ENCODE data around the gene HINT3.
"Not testable (repeated sequence)": the region's sequence is repeated elsewhere in the genome, so short reads cannot be mapped to it uniquely, and the experiment has no call there.

The HINT3 gene

DNA sequence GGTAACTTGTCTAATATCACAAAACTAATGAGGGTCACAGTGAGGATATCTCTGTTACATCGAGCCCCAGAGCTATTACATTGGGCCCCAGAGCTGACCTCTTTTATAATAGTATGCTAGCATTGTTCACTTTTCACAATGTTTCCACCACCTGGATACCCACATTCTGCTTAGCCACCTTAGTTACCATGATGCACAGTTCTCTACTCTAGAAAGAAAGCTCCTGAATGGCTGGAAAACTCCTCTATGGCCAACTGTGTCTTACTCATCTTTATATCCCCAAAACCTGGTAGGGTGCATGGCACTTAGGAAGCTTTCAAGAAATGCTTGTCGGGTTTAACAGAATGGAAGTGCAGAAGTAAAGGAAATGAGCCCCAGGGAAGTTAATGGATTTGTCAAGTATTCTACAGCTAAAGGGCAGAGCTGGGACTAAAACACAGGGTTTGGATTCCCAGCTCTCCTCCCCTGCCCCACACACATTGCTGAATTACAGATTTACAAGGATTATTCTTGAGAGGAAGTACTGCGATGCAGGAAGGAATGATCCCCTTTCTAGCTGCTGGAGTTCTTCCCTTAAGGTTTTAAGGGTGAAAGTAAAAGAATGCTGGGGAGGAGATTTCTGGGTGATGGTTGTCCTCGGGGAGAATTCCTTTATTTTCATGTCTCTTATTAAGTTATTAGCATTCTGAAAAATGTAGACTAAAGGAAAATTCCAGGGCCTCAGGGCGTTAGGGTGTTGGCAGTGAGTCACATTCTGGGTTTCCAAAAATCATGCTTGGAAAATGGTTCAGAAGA is 16.1 kb upstream of the HINT3 start:
- peak; percentile 29 for DNase-seq (ENCODE audit: low read depth)

DNA sequence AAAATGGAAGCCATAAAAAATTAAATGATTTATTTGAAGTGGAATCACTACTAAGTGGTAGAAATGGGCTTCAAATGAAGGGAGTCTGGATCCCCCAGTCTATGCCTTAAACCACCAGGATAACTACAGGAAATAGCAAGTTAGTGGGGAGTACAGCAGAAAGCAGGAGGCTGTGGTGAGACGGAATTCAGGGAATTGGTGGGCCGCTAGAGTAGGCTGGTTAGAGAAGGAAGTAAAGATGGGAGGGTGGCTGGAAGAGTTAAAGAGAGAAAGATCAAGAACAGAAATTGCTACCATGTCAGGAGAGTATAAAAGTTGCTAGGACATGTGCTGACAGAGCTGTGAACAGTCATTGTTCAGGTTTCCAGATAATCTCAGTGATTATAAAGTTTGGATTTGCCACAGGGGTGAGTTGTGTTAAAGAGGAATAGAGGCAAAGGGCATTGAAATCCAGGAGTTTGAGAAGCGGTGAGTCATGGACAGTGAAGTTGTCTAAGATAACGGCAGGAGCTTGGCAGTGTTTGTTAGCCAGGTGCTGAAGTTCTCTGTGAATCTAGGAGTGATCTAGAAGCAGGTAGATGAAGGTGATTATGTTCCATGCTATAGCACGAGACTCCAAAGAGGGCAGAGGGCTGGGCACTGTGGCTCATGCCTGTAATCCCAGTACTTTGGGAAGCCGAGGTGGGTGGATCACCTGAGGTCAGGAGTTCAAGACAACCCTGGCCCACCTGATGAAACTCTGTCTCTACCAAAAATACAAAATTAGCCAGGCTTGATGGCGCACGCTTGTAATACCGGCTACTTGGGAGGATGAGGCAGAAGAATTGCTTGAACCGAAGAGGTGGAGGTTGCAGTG is 13.7 kb upstream of the HINT3 start:
- DNase-seq (ENCODE audit: low read depth) = no peak

DNA sequence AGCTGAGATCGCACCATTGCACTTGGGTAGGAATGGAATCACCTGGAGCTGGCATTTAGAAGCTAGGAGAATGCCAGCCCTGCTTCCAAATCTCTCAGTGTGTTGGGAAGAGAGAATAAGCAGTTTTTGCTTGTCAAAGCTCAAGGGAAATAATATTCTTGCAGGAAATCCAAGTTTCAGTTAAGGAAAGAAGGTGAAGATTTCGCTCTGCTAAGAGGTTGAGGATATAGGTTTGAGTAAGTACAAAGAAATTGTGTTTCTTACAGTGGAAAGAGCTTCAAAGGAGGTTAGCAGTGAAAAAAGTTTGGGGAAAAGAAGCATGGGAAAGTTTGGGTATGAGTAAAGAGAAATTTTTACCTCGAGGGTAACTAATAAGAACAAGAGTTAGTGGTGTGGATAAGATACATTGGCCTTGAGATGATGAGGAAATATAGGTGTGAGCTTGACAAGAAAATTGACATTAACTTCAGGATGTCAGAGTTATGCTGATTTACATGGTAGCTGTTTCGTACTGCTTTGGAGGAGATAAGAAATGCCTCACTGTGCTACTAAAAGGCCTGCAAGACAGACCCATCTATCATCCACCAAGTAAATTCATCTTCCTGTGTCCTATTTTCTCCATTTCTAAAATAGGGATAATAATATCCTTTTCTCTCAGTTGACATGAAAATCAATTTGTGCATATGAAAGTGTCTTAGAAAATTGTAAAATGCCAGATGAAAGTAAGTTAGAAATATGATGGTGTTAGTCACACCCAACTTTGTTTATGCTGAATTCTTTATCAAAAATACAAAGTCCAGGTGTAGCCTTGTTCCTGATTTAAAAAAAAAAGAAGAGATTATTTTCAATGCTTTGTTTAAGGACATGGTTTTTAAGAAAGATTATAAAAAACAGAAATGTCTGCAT is 12.8 kb upstream of the HINT3 start:
- no peak for DNase-seq (ENCODE audit: low read depth)

DNA sequence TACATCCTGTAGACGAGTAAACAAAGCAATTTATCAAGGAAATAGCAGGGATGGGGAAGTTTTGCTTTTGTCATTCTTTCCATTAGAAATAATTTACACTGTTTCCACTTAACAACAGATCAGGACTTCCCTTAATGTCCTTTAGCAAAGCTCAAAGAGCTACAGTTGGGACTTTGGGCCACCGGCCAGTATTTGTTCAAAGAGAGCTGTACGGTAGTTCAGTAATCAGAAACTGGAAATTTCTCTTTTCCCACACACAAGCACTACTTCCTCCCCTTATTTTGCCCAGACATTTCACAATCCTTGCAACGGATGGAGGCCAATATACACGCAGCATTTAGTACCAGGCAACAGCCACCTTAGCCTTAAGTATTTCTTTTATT is 12.1 kb upstream of the HINT3 start:
- peak; percentile 72 for DNase-seq (ENCODE audit: low read depth)

DNA sequence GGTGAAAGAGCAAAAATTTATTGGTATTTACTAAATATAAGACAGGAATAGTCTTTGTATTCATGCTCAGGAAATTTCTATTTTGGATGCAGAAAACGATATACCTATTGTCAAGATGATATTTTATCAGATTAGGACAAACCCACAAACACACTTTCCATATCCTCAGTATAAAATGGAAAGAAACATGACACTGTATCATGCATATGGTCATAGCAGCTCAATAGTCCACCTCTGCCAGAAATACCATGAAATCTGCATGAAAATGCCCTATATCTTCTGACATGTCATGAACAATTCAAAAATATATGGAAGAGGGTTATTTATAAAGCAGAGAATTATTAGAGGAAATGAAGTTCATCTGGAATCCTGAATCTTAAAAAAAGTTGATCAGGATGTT is 11.7 kb upstream of the HINT3 start:
- DNase-seq (ENCODE audit: low read depth) = no peak

DNA sequence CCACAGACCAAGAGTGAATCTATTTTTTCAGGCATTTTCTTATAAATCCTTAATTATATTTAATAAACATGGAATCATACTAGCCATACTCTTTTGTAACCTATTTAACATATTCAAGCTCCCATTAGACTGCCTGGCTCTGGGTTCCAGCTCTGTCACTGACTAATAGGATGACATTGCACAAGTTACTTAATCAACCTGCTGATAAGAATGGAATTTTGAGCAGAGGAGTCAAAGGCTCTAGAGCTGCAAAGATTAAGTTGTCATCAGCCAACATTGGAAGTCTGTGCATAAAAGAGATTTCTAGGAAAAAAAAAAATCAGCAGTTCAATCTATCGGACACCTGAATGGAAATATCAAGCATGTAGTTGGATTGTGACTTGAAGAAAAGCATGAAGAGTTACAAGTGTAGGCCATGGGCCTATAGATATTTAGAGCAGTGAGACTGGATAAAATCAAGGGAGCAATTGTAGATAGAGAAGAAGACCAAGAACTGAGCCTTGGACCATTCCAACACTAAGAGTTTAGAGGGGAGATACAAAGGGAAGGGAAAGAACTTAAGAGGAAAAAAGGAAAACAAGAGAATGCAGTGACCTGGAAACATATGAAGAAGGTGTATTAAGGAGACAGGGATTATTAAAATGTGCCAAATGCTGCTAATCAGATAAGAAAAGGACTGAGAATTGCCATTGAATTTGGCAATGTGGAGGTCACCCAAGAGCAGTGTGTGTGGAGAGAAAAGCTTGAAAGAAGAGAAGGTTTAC is 11.0 kb upstream of the HINT3 start:
- no peak for DNase-seq (ENCODE audit: low read depth)

DNA sequence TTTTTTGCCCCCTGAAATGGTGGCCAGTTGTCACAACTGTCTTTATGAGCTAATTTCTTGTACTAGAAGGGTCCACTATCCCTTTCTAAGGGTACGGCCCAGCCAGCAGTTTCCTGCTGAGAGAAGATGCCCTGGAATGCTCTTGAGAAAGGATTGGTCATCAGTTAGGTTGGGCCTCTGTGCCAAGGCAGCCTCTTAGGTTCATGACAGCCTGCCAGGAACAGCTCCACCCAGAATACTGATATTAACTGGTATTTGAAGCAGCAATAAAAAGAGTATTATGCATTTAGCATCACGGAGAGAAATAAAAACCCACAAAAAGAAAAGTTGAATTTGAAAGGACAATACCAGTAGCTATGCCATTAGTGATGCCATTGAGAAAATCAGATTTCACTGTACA is 9.0 kb upstream of the HINT3 start:
- peak; percentile 55 for DNase-seq (ENCODE audit: low read depth)

DNA sequence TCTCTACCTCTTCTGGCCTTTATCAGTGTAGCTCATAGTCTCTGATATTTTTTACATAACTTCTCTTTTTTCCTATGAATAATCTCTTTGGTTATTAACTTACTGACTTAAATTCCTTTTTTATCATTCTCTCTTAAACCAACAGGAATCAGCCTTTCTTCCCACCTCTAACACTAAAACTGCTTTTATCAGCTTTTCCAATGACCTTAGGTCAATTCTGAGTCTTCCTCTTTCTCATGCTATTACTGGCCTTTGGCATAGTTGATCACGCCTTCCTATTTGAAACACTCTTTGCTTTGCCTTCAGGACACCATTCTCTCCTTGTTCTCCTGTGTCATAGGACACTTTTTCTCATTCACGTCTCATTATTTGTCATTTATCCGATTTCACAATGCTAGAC is 8.1 kb upstream of the HINT3 start:
- no peak for DNase-seq (ENCODE audit: low read depth)

DNA sequence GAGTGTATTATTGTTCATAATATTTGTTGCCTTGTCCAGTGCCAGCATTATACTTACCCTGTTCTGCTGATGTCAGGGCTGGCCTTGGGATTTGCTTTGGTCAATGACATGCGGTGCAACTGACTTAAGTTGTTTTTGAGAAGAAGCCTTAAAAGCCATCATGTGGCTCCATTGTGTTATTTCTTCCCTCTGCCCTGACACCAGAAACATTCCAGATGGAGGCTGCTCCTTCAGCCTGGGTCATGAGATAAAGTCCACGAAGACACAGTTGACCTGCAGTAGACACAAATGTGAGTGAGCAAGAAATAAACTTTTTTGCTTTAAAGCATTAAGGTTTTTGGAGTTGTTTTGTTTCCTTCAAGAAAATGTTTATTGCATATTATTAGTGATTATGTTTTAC is 7.5 kb upstream of the HINT3 start:
- no peak for DNase-seq (ENCODE audit: low read depth)

DNA sequence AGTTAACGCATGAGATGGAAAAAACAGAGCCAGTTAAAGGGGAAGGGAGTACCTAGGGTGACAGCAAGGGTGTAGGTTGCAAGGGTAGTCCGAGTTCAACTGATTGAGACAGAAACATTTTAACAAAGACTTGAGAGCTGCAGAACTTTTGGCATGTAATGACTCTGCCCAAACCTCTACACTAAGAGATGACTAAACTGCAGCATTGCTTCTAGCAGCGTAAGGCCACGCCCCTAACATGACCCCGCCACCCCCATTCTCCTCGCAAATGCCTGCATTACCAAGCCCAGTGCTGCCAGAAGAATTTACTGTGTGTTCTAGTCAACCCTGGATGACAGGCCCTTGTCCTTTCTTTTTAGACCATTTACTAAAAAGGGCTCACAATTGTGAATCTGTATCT is 6.3 kb upstream of the HINT3 start:
- no peak for DNase-seq (ENCODE audit: low read depth)

DNA sequence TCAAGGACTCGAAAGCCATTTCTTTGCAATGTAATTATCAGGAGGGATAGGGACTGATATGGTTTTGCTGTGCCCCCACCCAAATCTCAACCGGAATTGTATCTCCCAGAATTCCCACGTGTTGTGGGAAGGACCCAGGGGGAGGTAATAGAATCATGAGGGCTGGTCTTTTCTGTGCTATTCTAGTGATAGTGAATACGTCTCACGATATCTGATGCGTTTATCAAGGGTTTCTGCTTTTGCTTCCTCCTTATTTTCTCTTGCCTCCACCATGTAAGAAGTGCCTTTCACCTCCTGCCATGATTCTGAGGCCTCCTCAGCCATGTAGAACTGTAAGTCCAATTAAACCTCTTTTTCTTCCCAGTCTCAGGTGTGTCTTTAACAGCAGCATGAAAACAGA is 5.9 kb upstream of the HINT3 start:
- not testable (repeated sequence) for DNase-seq (ENCODE audit: low read depth)

DNA sequence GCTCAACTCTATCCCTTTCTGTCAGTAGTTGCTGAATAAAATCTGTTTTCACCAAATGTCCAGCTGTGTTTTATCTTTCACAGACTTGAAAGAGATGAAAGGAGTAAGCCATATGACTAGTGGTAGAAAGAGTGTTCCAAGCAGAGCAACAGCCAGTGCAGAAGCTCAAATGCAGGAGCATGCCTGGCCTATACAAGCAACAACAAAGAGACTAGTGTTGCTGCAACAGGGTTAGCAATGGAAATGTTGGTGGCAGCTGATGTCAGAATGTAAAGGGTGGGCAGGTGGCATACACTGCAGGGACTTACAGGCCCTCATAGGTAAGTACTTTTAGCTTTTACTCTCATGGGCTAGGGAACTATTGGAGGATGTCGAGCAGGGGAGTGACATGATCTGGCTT is 5.2 kb upstream of the HINT3 start:
- DNase-seq (ENCODE audit: low read depth) = no peak

DNA sequence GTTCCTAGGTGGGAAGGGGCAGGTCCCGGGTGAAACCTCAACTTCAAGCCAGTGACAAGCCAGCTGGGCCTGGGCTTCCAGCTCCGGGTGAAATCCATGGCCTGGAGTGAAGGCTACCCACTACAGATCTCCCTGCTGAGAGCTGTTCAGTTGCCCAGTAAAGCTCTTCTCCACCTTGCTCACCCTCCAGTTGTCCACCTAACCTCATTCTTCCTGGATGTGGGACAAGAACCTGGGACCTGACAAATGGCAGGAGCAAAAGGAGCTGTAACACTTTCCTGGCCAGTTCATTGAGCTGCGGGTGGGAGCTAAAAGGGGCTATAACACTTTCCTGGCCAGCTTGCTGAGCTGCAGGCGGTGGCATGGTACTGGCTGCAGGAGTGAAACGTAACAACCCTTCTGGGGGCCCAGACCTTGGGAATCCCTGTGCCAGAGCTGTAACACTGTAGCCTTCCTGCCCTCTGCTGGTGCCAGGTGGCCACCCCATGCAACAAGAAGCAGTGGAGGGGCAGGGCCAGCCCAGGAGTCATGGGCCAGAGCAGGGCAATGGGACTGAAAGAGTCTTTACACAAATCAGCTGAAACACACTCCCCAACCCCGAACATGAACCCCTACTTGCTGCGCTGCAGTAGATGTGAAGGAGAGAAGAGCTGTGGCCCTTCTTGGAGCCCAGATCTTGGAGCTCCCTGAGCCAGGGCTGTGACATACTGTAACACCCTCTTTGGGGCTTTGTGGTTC is 3.6 kb upstream of the HINT3 start:
- peak; percentile 22 for DNase-seq (ENCODE audit: low read depth)

DNA sequence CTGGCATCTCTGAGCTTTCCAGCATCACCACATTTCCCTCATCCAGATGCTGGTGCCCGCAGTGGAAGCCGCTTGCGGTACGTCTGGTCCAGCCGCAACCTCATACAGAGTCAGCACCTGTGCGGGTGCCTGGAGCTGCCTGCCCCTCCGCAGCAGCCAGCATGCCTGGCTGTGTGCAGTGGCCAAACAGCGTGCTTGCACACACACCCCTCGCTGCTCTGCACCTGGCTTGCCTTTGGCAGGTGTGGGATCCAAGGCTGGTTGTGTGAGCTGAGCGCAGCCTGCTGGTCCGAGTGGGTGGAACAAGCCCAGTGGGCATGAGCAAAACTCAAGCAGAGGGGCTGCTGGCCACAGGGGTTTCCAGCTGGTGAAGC is 3.1 kb upstream of the HINT3 start:
- no peak for DNase-seq (ENCODE audit: low read depth)

DNA sequence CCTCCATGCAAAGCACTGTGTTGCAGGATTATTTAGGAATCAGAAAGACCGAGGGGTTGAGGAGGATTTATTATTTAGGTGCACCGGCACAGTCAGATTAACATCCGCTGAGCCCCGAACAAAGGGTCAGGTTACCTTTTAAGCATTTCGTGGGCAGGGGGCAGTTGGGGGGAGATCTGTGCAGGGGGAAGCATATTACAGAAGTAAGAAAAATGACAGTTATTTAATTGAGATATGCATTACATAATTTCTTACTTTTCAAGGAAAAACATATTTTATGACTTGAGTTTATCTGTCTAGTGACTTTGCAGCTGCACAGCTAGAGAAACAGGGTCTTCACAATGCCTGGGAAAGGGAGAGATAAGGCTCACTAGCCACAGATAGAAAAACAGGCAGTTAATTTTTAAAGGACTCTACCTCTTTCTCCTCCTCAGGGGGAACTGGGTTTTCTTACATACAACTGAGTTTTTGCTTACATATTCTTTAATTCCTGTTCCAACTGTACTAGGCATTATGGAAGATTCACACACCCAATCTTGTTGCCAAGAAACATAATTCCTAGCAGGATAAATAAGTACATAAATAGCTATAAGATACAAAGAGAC is 1.7 kb upstream of the HINT3 start:
- DNase-seq (ENCODE audit: low read depth) = no peak

DNA sequence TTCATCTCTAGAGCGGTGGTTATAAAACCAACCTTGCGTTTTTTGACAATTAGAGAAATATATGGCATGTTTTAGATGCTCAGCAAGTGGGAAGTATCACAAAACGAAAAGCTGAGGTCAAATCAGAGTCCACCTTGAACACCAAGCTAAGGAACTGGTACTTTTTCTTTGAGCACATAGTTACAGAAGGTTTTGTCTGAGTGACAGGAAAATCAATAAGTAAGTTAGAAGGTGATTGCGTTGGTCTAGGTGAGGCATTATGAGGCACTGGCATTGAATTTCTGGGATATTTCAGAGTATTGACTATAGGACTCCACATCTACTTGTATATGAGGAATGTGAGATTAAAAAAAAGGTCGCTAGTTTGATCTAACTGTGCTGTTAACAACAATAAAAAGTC is 597 bp upstream of the HINT3 start:
- DNase-seq (ENCODE audit: low read depth) = no peak

DNA sequence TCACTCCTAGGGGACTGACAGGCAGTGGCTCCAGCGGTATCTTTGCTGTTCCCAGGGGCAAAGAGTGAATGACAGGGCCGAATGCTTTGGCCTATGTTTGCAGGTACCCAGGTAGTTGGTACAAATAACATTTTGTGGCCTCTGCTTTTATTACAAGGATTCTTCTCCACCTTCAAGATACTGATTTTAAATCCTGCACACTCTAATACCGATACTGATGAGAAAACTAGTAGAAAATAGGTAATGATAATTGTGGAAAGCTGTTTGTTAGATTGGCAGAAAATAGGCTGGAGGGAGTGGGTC is 772 bp downstream of the HINT3 start:
- no peak for DNase-seq (ENCODE audit: low read depth)

DNA sequence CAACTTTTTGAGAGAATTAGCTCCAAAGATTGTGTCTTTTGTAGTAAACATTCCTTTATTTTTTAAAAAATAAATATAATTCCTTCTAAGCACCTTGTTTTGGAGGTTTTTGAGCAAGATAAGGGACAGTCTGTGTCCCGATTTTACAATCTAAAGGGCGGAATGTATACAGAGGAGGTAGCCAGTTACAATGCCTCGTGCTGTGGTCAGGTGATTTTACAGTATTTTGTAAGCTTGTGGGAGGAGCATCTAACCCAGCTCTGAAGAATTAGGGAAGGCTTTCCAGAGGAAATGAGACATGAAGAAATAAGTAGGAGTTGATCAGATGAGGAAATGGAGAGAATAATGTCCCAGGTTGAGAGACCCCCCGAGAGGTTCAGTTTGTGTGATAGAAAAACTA is 1.3 kb downstream of the HINT3 start:
- DNase-seq (ENCODE audit: low read depth) = peak; percentile 69

DNA sequence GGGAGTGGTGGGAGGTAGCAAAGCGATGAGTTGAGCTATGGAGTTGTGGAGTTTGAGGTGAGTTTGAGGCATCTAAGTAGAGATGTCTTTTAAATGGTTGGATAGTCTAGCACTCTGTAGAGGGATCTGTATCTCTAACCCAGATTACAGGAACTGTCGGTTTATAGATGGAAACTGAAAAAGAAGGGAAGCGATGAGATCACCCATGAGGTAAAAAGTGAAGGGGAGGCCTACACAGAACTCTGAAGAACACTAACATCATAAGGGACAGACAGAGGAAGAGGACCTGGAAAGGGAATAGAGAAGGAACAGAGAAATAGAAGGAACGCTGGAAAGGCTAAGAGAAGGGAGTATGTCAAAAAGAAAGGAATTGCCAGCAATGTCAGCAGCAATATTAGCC is 2.5 kb downstream of the HINT3 start:
- DNase-seq (ENCODE audit: low read depth) = no peak

DNA sequence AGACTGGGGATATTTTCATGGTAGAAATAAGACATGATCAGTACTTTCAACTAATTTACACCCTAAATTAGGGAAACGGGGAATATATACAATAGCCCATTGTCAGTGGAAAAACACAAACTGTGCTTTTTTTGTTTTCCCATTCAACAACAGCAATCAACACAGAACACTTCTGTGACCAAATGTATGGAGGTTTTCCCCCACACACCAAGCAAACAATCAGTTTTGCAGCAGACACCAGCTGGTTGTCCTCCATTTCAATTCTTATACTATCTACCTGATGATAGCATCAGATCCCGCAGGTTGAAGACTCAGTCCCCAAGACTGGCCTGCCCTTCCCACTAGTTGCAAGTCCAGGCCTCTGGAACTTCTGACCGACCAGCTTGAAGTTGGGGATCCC is 4.5 kb downstream of the HINT3 start:
- no peak for DNase-seq (ENCODE audit: low read depth)

Measured in fibroblast of gingiva (primary cell).